ENCODE results near the gene IL34.
"Not testable (repeated sequence)": the region's sequence is repeated elsewhere in the genome, so short reads cannot be mapped to it uniquely, and the experiment has no call there.

Gene IL34

DNA sequence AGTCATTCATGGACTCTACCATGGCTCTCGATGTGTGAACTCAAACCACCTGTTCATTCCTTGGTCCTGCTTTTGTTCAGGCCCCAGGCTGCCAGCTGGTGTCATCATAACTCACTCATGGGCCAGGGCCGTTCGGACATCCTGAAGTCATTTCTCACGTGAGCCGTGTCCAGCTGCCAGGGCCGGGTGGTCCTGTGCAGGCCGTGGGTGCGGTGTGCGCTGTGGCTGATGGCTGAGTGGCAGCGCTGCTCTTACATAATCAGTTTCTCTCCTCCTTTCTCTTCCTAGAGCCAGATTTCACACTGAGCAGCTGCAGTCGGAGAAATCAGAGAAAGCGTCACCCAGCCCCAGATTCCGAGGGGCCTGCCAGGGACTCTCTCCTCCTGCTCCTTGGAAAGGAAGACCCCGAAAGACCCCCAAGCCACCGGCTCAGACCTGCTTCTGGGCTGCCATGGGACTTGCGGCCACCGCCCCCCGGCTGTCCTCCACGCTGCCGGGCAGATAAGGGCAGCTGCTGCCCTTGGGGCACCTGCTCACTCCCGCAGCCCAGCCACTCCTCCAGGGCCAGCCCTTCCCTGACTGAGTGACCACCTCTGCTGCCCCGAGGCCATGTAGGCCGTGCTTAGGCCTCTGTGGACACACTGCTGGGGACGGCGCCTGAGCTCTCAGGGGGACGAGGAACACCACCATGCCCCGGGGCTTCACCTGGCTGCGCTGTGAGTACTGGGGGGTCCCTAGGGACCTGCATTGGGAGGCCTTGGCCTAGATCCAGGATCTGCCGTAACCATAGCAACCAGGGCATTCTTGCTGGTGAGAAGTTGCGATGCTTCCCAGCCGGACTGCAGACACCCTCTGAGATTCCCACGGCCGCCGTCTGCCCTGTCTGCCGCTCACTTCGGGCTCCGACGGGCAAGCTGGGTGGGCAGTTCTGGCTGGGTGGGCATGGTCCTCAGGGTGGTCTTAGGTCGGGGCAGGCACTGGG lies at the start of gene IL34:
Gene IL34, plus strand, starts transcription at position 300 of the 982 bp plus-strand sequence. Its CDS starts 389 bp downstream, at position 689.
- DNase-seq, result no peak

DNA sequence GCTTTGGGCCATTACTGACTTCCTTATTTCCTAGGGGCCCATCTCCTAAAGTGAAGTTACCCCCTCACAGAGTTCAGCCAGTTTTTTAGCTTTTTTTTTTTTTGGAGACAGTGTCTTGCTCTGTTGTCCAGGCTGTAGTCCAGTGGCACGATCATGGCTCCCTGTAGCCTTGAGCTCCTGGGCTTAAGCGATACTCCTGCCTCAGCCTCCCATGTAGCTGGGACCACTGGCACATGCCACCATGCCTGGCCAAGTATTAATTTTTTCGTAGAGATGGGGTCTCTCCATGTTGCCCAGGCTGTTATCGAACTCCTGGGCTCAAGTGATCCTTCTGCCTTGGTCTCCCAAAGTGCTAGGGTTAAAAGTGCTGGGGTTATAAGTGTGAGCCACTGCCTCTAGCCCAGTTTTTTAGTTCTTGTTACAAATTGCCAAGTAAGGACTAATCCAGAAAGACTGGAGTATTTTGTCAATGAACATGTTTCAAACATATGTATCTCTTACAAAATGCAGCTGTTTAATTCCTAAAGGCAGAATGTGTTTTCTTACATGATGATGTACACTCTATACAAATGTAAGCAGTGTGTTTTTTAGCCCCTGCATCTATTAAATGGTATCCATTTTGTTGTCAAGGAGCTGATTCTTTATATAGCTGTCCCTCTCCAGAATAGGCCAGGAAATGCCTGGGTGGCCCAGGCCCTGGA lies 49.1 kb upstream of the IL34 start:
- no peak for DNase-seq

- DNase-seq, result no peak
Measured at GRCh38 chr16:70598937-70599503, 47.3 kb upstream of the IL34 start.

DNA sequence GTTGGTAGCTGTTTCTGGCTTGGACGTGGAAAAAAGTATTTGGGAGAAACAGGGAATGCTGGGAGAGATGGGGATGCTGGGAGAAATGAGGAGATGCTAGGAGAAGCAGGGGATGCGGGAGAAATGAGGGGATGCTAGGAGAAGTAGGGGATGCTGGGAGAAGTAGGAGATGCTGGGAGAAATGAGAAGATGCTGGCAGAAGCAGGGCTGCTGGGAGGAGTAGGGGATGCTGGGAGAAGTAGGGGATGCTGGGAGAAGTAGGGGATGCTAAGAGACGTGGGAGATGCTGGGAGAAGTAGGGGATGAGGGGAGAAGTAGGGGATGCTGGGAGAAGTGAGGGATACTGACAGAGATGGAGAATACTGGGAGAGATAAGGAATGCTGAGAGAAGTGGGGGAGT lies 45.6 kb upstream of the IL34 start:
- DNase-seq, result no peak

GRCh38 chr16:70601576-70602575 lies 44.5 kb upstream of the IL34 start:
- DNase-seq, result no peak

DNA sequence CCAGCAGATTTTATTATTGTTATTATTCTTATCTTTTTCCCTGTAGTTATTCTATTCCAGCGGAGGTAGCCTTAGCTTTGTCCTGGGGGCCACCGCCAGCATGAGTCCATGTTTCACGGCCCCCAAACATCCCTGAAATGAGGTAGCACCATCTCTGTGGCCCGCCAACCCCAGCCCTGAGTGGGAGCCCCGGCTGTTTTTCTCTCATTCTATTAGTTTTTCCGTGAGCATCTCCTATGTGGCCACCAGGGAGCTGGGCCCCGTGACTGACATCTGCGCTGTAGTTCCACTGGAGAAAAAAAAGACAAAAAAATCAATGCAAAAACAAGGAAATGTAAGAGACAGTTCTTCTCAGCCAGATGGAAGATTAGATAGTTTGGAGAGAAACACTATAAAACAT lies 43.5 kb upstream of the IL34 start:
- DNase-seq, result no peak

GRCh38 chr16:70604407-70605282 lies 41.7 kb upstream of the IL34 start:
- DNase-seq, result no peak

GRCh38 chr16:70605283-70605657 lies 41.1 kb upstream of the IL34 start:
- DNase-seq, result no peak

GRCh38 chr16:70608521-70608920 lies 37.8 kb upstream of the IL34 start:
- no peak for DNase-seq

DNA sequence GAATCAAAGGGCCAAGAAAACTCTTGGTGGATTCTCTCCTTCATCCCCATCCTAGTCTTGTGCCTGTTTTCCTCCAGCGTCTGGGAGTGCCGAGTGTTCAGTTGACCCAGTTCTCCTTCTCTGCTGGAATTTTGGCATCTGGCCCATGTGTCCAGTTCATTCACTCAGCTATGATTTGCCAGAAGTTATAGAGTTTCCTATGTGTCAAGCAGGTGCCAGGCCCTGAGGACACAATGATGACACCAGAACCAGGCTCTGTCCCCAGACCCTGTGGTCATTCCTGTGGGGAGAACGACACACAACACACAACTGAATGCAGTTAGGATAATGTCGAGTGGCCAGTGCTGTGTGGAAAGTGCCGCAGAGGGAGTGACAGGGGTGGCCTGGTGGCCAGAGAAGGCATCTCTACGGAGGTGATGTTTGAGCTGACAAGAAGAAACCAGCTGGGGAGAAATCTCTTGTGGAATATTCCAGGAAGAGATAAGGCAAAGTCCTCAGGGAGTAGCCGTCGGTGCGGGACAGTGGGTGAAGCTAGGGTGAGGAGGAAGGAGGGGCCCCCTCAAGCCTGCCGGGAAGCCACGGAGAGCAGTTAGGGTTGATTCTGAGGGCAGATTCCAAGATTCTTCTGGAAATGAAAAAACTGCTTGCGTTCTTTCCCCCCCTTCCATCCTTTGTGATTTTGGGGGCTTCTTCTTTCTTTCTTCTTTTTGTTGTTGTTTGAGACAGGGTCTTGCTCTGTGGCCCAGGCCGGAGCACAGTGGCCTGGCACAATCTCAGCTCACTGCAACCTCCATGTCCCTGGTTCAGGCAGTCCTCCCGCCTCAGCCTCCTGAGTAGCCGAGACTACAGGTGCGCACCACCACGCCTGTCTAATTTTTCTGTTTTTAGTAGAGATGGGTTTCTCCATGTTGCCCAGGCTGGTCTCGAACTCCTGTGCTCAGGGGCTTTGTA lies 35.8 kb upstream of the IL34 start:
- no peak for DNase-seq

DNA sequence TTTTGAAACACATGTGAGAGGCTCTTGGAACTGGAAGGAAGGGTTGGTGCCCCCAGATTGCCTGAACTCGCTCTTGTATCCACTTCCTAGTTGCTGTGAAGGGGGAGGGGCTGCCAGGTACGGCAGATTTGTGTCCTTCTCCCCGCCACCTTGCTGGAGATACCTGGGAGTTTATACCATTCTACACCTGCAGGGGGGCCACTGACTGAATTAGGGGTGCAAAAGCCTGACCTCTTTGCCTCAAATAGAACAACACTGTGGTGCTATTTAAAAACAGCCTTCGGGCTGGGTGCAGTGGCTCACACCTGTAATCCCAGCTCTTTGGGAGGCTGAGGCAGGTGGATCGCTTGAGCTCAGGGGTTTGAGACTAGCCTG lies 35.1 kb upstream of the IL34 start:
- no peak for DNase-seq

- no peak for DNase-seq
Measured at GRCh38 chr16:70611785-70612303, 34.5 kb upstream of the IL34 start.

DNA sequence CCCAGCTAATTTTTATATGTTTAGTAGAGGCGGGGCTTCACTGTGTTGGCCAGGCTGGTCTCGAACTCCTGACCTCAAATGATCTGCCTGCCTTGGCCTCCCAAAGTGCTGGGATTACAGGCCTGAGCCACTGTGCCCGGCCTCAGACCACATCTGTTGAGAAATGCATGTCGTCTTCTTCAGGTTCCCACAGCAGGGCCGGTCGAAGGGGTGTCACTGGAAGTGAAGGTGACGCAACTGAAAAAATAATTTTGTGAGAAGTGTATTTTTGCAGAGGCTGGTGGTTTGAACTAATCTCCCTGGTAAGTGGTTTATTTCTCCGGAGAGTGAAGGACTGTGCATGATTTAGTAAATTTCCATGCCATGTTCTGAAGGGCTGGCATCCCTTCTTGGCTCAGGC lies 33.4 kb upstream of the IL34 start:
- DNase-seq, result no peak

DNA sequence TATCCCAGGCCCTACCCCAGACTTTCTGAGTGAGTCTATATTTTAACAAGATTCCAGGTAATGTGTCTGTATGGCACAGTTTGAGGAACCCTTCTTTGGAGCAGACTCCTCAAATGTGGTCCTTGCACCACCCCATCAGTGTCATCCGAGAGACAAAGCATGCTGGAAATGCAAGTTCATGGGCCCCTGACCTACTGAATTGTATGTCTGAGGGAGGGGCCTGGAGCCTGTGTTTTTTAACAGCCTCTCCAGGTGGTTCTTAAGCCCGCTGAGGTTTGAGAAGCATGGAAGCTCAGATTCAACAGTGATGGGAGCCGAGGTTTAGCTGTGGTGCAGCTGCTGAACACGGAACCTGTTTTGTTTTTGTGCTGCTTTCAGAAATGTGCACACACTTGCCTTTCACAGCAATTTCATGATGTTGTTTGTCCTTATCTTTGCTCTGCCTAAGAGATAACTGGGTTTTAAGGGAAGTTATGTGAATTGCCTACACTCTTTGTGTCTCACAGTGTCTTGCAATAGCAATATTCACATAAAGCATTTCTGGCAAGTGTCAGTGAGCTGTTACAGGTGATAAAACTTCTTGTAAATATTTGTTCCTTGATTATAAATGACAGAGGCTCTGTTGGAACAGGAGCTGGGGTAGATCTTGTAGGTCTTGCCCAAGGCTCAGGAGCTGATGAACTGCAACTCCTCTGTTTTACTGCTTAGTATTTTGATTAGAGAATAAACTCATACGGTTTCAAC lies 32.0 kb upstream of the IL34 start:
- DNase-seq, result no peak

DNA sequence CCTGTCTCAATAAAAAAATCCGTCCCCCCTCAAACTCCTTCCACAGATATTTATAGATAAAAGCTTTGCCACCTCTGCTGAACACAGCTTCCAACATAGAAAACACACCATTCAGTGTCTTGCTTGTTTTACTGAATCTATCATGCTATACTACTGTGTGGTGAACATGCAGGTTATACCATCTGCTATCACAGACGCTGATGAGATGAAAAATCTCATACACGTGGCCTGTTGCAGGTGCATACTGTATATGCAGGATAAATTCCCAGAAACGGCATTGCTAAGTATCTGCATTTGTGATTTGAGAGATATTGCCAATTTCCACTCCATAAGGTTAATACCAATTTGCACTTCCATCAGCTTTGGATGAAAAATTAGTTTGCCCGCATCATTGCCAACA lies 30.4 kb upstream of the IL34 start:
- no peak for DNase-seq

GRCh38 chr16:70621864-70622263 lies 24.5 kb upstream of the IL34 start:
- not testable (repeated sequence) for DNase-seq

- no peak for DNase-seq
Measured at GRCh38 chr16:70627696-70628095, 18.7 kb upstream of the IL34 start.

GRCh38 chr16:70630960-70631745 lies 15.2 kb upstream of the IL34 start:
- no peak for DNase-seq

Data from NCI-H1417 treated with DMSO at 0.1 percent for 48 hours (cell line).